A549 (cell line): Measurements from ENCODE around the gene CELF4.

ENCODE experiments used
- ESRRA ChIP-seq: fragments of 150-350 bp; IDR thresholded peaks from 2 replicates; pipeline ENCODE4 v1.6.1; 2014; ENCODE audit warnings: mild to moderate bottlenecking, low read length, borderline replicate concordance
- FOSL2 ChIP-seq, 2 experiments: fragments of 450-650 bp in 1 of 2; fragments of >200 bp in 1 of 2; sonication (Bioruptor Twin) in 1 of 2; formaldehyde crosslinking; IDR thresholded peaks; 2 replicates each; pipeline versions ENCODE4 v1.5.0 to v1.6.1; 2016 to 2020; ENCODE audit warnings: mild to moderate bottlenecking in 1 of 2, moderate library complexity in 1 of 2
- JUN ChIP-seq, 2 experiments: fragments of >200 bp; sonication (Bioruptor Twin); formaldehyde crosslinking; IDR thresholded peaks; 2 replicates in 1 of 2; 3 replicates in 1 of 2; pipeline ENCODE4 v1.6.1; 2016 to 2017

DNA sequence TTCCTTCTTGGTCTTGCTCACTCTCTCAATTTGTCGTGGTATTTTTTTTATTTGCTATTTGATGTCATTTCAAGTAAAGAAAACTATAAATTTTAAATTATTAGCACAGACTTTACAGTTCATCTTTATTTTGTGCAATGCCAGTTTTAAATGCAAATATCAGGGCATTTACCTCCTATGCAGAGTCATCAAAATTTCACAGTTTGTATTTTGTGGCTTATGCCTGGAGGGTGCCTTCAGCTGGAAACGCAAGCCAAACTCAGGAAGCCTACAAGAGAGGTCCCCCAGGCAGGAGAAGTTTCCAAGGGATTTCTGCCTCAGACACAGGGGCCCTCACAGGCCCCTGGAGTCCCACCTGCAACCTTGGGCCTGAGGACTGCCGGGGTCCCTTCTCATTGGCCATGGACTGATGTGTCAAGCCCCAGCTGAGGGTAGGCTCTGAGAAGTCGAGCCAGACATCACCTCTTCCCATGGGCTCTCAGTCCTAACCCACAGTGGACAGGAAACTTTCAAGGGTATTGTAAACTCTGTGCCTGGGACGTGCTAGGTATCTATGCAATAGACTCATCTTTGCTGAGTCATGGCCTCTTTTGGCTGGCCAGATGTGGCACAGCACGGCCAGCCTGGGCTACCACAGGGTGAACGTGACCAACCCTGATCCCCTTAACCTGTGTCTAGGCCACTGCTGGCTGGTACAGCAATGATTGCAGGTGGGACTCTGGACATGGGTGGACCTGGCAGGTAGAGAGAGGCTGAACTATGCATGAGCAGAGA is 236.5 kb downstream of the CELF4 start:
- TF ChIP-seq JUN (IDR thresholded peaks at IDR 0.05) (no peak), FOSL2 (IDR thresholded peaks at IDR 0.05) (no peak), FOSL2 (CRISPR knock-in tag; IDR thresholded peaks at IDR 0.05) (no peak), ESRRA (no peak)
